Esophagus muscularis mucosa (tissue), 4 donors: ENCODE results near the gene STIL.

Experiments
- CTCF ChIP-seq, 3 experiments: fragments of 200-600 bp in 2 of 3; fragments of 450-650 bp in 1 of 3; sonication (generic) in 2 of 3; IDR thresholded peaks; one replicate each; pipeline ENCODE4 v1.5.1; 2017 to 2019; ENCODE audit warnings: antibody characterized with exemption in 3 of 3, mild to moderate bottlenecking in 2 of 3, moderate library complexity in 1 of 3
- EP300 ChIP-seq: sonication (generic); formaldehyde crosslinking; IDR thresholded peaks from one replicate; pipeline ENCODE4 v1.6.1; 2017; ENCODE audit warnings: antibody characterized with exemption
- POLR2AphosphoS5 ChIP-seq, 2 donors: sonication (generic); formaldehyde crosslinking; IDR thresholded peaks; one replicate each; pipeline ENCODE4 v1.6.1; 2017; ENCODE audit warnings: antibody characterized with exemption in 2 of 2

DNA sequence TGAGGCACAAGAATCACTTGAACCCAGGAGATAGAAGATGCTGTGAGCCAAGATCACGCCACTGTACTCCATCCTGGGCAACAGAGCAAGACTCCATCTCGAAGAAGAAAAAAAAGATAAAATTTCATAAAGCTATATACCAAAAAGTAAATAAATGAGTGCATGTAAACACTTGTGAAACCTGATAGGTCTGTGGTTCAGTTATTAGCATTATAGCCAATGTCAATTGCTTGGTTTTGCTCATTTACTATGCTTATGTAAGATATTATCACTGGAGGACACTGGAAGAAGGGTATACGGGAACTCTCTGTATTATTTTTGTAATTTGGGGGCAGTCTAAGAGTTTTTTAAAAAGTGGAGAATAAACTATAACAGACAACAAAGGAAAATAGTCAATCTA lies 64.2 kb downstream of the STIL start:
- TF ChIP-seq EP300 (no peak), CTCF (IDR thresholded peaks at IDR 0.05) (no peak), POLR2AphosphoS5 (IDR thresholded peaks at IDR 0.05) (no peak)
